Measurements from ENCODE around the gene TUBA3C.

- no peak for TF ChIP-seq TSHZ2 (CRISPR knock-in tag; IDR thresholded peaks at IDR 0.05)
- TF ChIP-seq ZFP3 (CRISPR knock-in tag; IDR thresholded peaks at IDR 0.05), result no peak
- TF ChIP-seq ZNF8 (CRISPR knock-in tag; IDR thresholded peaks at IDR 0.05), result no peak
Observed at GRCh38 chr13:19179916-19180315, 1.7 kb downstream of the TUBA3C start.

Data from SK-N-SH treated with all-trans-retinoic acid at 6 μM for 48 hours (cell line).